ENCODE data around the gene SIRPA.

- TF ChIP-seq, protein P1, sequence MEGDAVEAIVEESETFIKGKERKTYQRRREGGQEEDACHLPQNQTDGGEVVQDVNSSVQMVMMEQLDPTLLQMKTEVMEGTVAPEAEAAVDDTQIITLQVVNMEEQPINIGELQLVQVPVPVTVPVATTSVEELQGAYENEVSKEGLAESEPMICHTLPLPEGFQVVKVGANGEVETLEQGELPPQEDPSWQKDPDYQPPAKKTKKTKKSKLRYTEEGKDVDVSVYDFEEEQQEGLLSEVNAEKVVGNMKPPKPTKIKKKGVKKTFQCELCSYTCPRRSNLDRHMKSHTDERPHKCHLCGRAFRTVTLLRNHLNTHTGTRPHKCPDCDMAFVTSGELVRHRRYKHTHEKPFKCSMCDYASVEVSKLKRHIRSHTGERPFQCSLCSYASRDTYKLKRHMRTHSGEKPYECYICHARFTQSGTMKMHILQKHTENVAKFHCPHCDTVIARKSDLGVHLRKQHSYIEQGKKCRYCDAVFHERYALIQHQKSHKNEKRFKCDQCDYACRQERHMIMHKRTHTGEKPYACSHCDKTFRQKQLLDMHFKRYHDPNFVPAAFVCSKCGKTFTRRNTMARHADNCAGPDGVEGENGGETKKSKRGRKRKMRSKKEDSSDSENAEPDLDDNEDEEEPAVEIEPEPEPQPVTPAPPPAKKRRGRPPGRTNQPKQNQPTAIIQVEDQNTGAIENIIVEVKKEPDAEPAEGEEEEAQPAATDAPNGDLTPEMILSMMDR (IDR thresholded peaks at IDR 0.05; ENCODE audit: poor library complexity): no peak
- TF ChIP-seq EZH2phosphoT487 (IDR thresholded peaks at IDR 0.05; ENCODE audit: low read depth, severe bottlenecking, unreplicated experiment) (no peak), EZH2 (IDR thresholded peaks at IDR 0.05; ENCODE audit: borderline replicate concordance) (no peak)
Observed at GRCh38 chr20:1883986-1884385, 11.2 kb upstream of the SIRPA start.
